Loucy (cell line): ENCODE data around the gene MGAT1.
"Not testable (repeated sequence)": the region's sequence is repeated elsewhere in the genome, so short reads cannot be mapped to it uniquely, and the experiment has no call there.

Source experiments
- H2AFZ ChIP-seq: fragments of 200-600 bp; sonication (generic); 2 replicates; pipeline ENCODE4 v1.6.0; 2016; ENCODE audit warnings: antibody characterized with exemption, mild to moderate bottlenecking, low read length, moderate library complexity
- H3F3A ChIP-seq: fragments of 200-600 bp; 2 replicates; pipeline ENCODE4 v1.6.0; 2016; ENCODE audit warnings: antibody characterized with exemption, low read depth, mild to moderate bottlenecking
- H3K27me3 ChIP-seq: fragments of 200-600 bp; sonication (generic); 2 replicates; pipeline ENCODE4 v1.6.1; 2014; ENCODE audit warnings: low read length, mild to moderate bottlenecking; ENCODE audit not compliant: insufficient read depth, poor library complexity, severe bottlenecking
- H3K36me3 ChIP-seq: fragments of 200-600 bp; sonication (generic); 2 replicates; pipeline ENCODE4 v1.6.1; 2016; ENCODE audit warnings: low read length; ENCODE audit not compliant: insufficient read depth
- H3K4me1 ChIP-seq: fragments of 200-600 bp; sonication (generic); 2 replicates; pipeline ENCODE4 v1.5.1; 2014; ENCODE audit warnings: low read length, mild to moderate bottlenecking; ENCODE audit not compliant: insufficient read depth, poor library complexity, severe bottlenecking
- H3K4me2 ChIP-seq: fragments of 200-600 bp; sonication (generic); 2 replicates; pipeline ENCODE4 v1.6.0; 2014; ENCODE audit warnings: antibody characterized with exemption, low read length, low read depth, mild to moderate bottlenecking; ENCODE audit not compliant: poor library complexity, severe bottlenecking
- H3K4me3 ChIP-seq: fragments of 200-600 bp; sonication (generic); 2 replicates; pipeline ENCODE4 v1.5.1; 2014; ENCODE audit warnings: low read length, mild to moderate bottlenecking, mixed read lengths; ENCODE audit not compliant: poor library complexity, severe bottlenecking
- H3K79me2 ChIP-seq: fragments of 200-600 bp; sonication (generic); 2 replicates; pipeline ENCODE4 v1.6.1; 2014; ENCODE audit warnings: low read length; ENCODE audit not compliant: insufficient read depth
- H3K9ac ChIP-seq: fragments of 200-600 bp; sonication (generic); 2 replicates; pipeline ENCODE4 v1.6.0; 2014; ENCODE audit warnings: mild to moderate bottlenecking, low read depth, low read length, moderate library complexity; ENCODE audit not compliant: poor library complexity, severe bottlenecking
- H3K9me2 ChIP-seq: fragments of 200-600 bp; sonication (generic); replicated peaks from 2 replicates; pipeline ENCODE4 v1.6.1; 2016; ENCODE audit warnings: low read depth, low read length, mixed read lengths
- H3K9me3 ChIP-seq: fragments of 200-600 bp; sonication (generic); 2 replicates; pipeline ENCODE4 v1.6.1; 2014; ENCODE audit warnings: mild to moderate bottlenecking, antibody characterized with exemption, low read length, low read depth; ENCODE audit not compliant: insufficient read depth
- H4K20me1 ChIP-seq: fragments of 200-600 bp; sonication (generic); 2 replicates; pipeline ENCODE4 v1.6.0; 2014; ENCODE audit warnings: antibody characterized with exemption, low read length, mild to moderate bottlenecking; ENCODE audit not compliant: insufficient read depth, poor library complexity, severe bottlenecking
- CTCF ChIP-seq: fragments of 200-600 bp; sonication (generic); conservative IDR thresholded peaks from 2 replicates; pipeline ENCODE4 v1.5.1; 2014; ENCODE audit warnings: mild to moderate bottlenecking, antibody characterized with exemption, low read length
- EZH2phosphoT487 ChIP-seq: fragments of 200-600 bp; IDR thresholded peaks from 2 replicates; pipeline ENCODE4 v1.6.1; 2018; ENCODE audit warnings: antibody characterized with exemption, mild to moderate bottlenecking, moderate library complexity, borderline replicate concordance

MGAT1 gene

GRCh38 chr5:180755601-180756000 lies 47.0 kb downstream of the MGAT1 start:
- Histone ChIP-seq H3K27me3 (no peaks in the 10 kb centered on the region), H3K4me2 (no peak overlapping the region), H2AFZ (no peak overlapping the region), H3F3A (no peaks in the 10 kb centered on the region), H3K9ac (no peak overlapping the region), H3K9me3 (peaks cover 3% of the 10 kb centered on the region; the same call in 1 of the 2 replicates), H3K4me3 (no peak overlapping the region), H3K9me2 (no peaks in the 10 kb centered on the region), H3K4me1 (no peaks in the 10 kb centered on the region), H3K36me3 (no peaks in the 10 kb centered on the region), H3K79me2 (no peaks in the 10 kb centered on the region), H4K20me1 (no peaks in the 10 kb centered on the region)
- TF ChIP-seq CTCF (no peak), EZH2phosphoT487 (no peak)

- no peak overlapping the region for H3K4me2 ChIP-seq
- no peak overlapping the region for H3K9ac ChIP-seq
- no peaks in the 10 kb centered on the region for H3K27me3 ChIP-seq
- no peaks in the 10 kb centered on the region for H3F3A ChIP-seq
- no peaks in the 10 kb centered on the region for H4K20me1 ChIP-seq
- H3K79me2 ChIP-seq, result no peaks in the 10 kb centered on the region
- no peaks in the 10 kb centered on the region for H3K4me1 ChIP-seq
- no peaks in the 10 kb centered on the region for H3K36me3 ChIP-seq
- no peak overlapping the region for H3K4me3 ChIP-seq
- H3K9me3 ChIP-seq, result no peaks in the 10 kb centered on the region
- no peak overlapping the region for H2AFZ ChIP-seq
- H3K9me2 ChIP-seq, result no peaks in the 10 kb centered on the region
- TF ChIP-seq CTCF (no peak), EZH2phosphoT487 (no peak)
Measured at GRCh38 chr5:180744253-180744652, 58.4 kb downstream of the MGAT1 start.

- H4K20me1 ChIP-seq, result no peaks in the 10 kb centered on the region
- H3K9me3 ChIP-seq, result no peaks in the 10 kb centered on the region
- no peaks in the 10 kb centered on the region for H3K79me2 ChIP-seq
- H3K9ac ChIP-seq, result no peak overlapping the region
- H3K4me2 ChIP-seq, result no peak overlapping the region
- no peaks in the 10 kb centered on the region for H3K4me1 ChIP-seq
- no peaks in the 10 kb centered on the region for H3K36me3 ChIP-seq
- no peaks in the 10 kb centered on the region for H3K27me3 ChIP-seq
- no peaks in the 10 kb centered on the region for H3F3A ChIP-seq
- TF ChIP-seq EZH2phosphoT487 (no peak), CTCF (no peak)
- no peak overlapping the region for H2AFZ ChIP-seq
- no peak overlapping the region for H3K4me3 ChIP-seq
- H3K9me2 ChIP-seq, result no peaks in the 10 kb centered on the region
Measured at GRCh38 chr5:180742727-180743126, 59.9 kb downstream of the MGAT1 start.

- H2AFZ ChIP-seq, H3K9me2 ChIP-seq, H3K36me3 ChIP-seq, H3K79me2 ChIP-seq, H3K9ac ChIP-seq, H3K4me3 ChIP-seq, H3K4me1 ChIP-seq, H3K4me2 ChIP-seq, H4K20me1 ChIP-seq, H3K27me3 ChIP-seq, H3K9me3 ChIP-seq, H3F3A ChIP-seq: not testable (repeated sequence)
Measured at GRCh38 chr5:180740953-180741352, 61.7 kb downstream of the MGAT1 start.
